NCI-H2171 treated with DMSO at 0.1 percent for 48 hours (cell line): ENCODE results near the gene REXO1.
A peak's percentile ranks its signal among the peaks of the same experiment; 100 is the strongest.

ENCODE experiments used
- DNase-seq: peaks from one replicate; lab custom pipeline; 2025; lab: John Stamatoyannopoulos, UW

REXO1 gene

GRCh38 chr19:1828279-1829238 is 19.7 kb downstream of the REXO1 start:
- DNase-seq, result no peak

GRCh38 chr19:1827566-1828278 is 20.6 kb downstream of the REXO1 start:
- DNase-seq, result no peak

- no peak for DNase-seq
These were observed 21.4 kb downstream of the REXO1 start for GRCh38 chr19:1826557-1827521.

- peak; percentile 54 for DNase-seq
These were observed 22.2 kb downstream of the REXO1 start for GRCh38 chr19:1825909-1826556.

- no peak for DNase-seq
These were observed 24.0 kb downstream of the REXO1 start for GRCh38 chr19:1824252-1824622.

- DNase-seq, result no peak
These were observed 24.6 kb downstream of the REXO1 start for GRCh38 chr19:1823539-1824251.

- DNase-seq, result no peak
These were observed 25.3 kb downstream of the REXO1 start for GRCh38 chr19:1823020-1823419.

- DNase-seq, result peak; percentile 69
These were observed 26.1 kb downstream of the REXO1 start for GRCh38 chr19:1822210-1822609.

GRCh38 chr19:1819341-1820255 is 28.7 kb downstream of the REXO1 start:
- no peak for DNase-seq

- DNase-seq, result no peak
These were observed 29.6 kb downstream of the REXO1 start for GRCh38 chr19:1818549-1819195.

- no peak for DNase-seq
These were observed 30.6 kb downstream of the REXO1 start for GRCh38 chr19:1817553-1818179.

- no peak for DNase-seq
These were observed 31.6 kb downstream of the REXO1 start for GRCh38 chr19:1816530-1817298.

GRCh38 chr19:1815605-1816529 is 32.4 kb downstream of the REXO1 start:
- DNase-seq, result no peak

- DNase-seq, result no peak
These were observed 33.3 kb downstream of the REXO1 start for GRCh38 chr19:1814833-1815604.

GRCh38 chr19:1814391-1814790 is 33.9 kb downstream of the REXO1 start:
- no peak for DNase-seq
